ENCODE results near the gene ERN1.

Gene ERN1

GRCh38 chr17:64145751-64146417, 15.9 kb upstream of the ERN1 start (continued):
- TF ChIP-seq PBX3 (CRISPR knock-in tag; IDR thresholded peaks at IDR 0.05) (no peak), REST (tag by site-specific recombination; IDR thresholded peaks at IDR 0.05) (0 out of 2 replicates have a peak, but pooled peaks have one; percentile 59), CTCF (tag by site-specific recombination; IDR thresholded peaks at IDR 0.05) (no peak)

GRCh38 chr17:64145375-64145750, 15.4 kb upstream of the ERN1 start:
- H3K27ac ChIP-seq (ENCODE audit: extremely low read depth, low read depth, low read length), result no peak overlapping the region
- POLR2A ChIA-PET, result interaction anchor here (0.6 to 2.7 kb wide), 36 partner anchors 8 to 372 kb away, joined by 3 to 19 read pairs (median 5); partner anchors contain the start of genes CCDC47, DDX5, ERN1 and GH1
- TF ChIP-seq ZFP37 (tag by site-specific recombination; IDR thresholded peaks at IDR 0.05) (no peak), ZNF76 (tag by site-specific recombination; IDR thresholded peaks at IDR 0.05; ENCODE audit: borderline replicate concordance, low read depth) (no peak), ZBTB20 (tag by site-specific recombination; IDR thresholded peaks at IDR 0.05) (peak; percentile 41; the same call in 1 of the 2 replicates), ZBTB11 (tag by site-specific recombination; conservative IDR thresholded peaks at IDR 0.05; ENCODE audit: low read depth) (0 out of 2 replicates have a peak, but pooled peaks have one; percentile 4), ZBTB48 (tag by site-specific recombination; IDR thresholded peaks at IDR 0.05) (peak; percentile 90), ZNF785 (tag by site-specific recombination; IDR thresholded peaks at IDR 0.05) (no peak), ZNF600 (tag by site-specific recombination; IDR thresholded peaks at IDR 0.05) (peak; percentile 67; the same call in 1 of the 2 replicates), ZNF626 (tag by site-specific recombination; IDR thresholded peaks at IDR 0.05) (0 out of 2 replicates have a peak, but pooled peaks have one; percentile 0), ZNF239 (tag by site-specific recombination; IDR thresholded peaks at IDR 0.05) (no peak), ZNF747 (tag by site-specific recombination; IDR thresholded peaks at IDR 0.05) (no peak), ZNF221 (tag by site-specific recombination; IDR thresholded peaks at IDR 0.05; ENCODE audit: borderline replicate concordance) (no peak), ZNF624 (tag by site-specific recombination; IDR thresholded peaks at IDR 0.05) (no peak), ATF2 (tag by site-specific recombination; IDR thresholded peaks at IDR 0.05; ENCODE audit: low read depth) (no peak), ZNF404 (tag by site-specific recombination; IDR thresholded peaks at IDR 0.05) (no peak), ZNF433 (tag by site-specific recombination; IDR thresholded peaks at IDR 0.05; ENCODE audit: low read depth) (no peak), PATZ1 (tag by site-specific recombination; IDR thresholded peaks at IDR 0.05) (no peak), YY2 (tag by site-specific recombination; IDR thresholded peaks at IDR 0.05) (no peak), ZNF473 (tag by site-specific recombination; IDR thresholded peaks at IDR 0.05) (no peak), ZNF202 (tag by site-specific recombination; IDR thresholded peaks at IDR 0.05; ENCODE audit: borderline replicate concordance) (no peak)

More at GRCh38 chr17:64145375-64145750, 15.4 kb upstream of the ERN1 start:
- CTCF ChIA-PET, result interaction anchor here (0.7 to 8.1 kb wide), 10 partner anchors 13 to 275 kb away, joined by 3 to 59 read pairs (median 6); no protein-coding TSS in a partner anchor
- Histone ChIP-seq H3K4me1 (ENCODE audit: control insufficient read depth, insufficient read depth, low read length) (no peaks in the 10 kb centered on the region), H3K9me3 (ENCODE audit: control insufficient read depth, insufficient read depth, low read depth, low read length) (no peaks in the 10 kb centered on the region), H3K4me3 (ENCODE audit: low read depth, low read length) (peak overlapping the region; percentile 53), H3K36me3 (ENCODE audit: control insufficient read depth in 2 of 2, insufficient read depth in 1 of 2, low read length in 2 of 2) (peaks cover 0 to 26% of the 10 kb centered on the region in 2 experiments; a peak in 2 of 3 replicates)

All from HEK293 (cell line).